CD4-positive, alpha-beta T cell treated with Interleukin-6 at 100 ng/mL for 8 hours (primary cell): Measurements from ENCODE around the gene P4HTM.
A peak's percentile ranks its signal among the peaks of the same experiment; 100 is the strongest.
"Not testable (repeated sequence)": the region's sequence is repeated elsewhere in the genome, so short reads cannot be mapped to it uniquely, and the experiment has no call there.

Experiments used
- DNase-seq: peaks from one replicate; pipeline ENCODE4 v3.0.0-alpha.2; 2020; ENCODE audit warnings: mixed read lengths, low spot score

P4HTM gene

DNA sequence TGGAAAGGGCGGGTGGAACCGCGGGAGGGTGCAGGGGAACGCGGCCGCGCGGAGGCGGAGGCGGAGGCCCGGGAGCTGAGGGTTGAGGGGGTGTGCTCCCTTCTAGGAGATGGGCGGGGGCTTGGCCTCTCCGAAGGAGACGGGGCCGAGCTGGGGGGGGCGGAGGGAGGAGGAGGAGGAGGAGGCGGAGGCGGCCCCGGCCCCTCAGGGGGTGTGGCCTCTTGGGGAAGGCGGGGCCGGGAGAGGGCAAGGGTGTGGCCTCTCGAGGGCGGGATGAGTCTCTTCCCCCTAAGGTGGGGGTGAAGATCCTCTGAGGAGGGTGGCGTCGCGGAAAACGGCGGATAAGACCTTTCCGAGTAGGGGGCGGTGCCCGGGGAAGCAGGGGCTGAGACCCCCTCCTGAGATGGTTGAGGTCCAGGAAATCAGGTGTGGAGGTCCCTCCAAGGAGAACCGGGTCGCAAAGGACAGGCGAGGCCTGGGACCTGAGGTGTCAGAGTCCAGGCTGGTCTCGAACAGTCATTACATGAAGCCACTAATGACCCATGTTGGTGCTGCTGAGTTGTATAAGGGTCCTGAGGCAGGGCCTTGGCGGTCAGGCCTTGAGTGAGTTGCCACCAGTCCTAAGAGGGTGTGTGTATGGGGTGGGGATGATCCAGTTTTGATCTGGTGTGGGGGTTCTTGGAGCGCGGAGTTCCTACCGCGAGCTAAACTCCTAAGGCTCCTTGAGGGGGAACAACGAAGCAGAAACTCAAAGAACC lies 17.9 kb downstream of the P4HTM start:
- peak; percentile 88 for DNase-seq

DNA sequence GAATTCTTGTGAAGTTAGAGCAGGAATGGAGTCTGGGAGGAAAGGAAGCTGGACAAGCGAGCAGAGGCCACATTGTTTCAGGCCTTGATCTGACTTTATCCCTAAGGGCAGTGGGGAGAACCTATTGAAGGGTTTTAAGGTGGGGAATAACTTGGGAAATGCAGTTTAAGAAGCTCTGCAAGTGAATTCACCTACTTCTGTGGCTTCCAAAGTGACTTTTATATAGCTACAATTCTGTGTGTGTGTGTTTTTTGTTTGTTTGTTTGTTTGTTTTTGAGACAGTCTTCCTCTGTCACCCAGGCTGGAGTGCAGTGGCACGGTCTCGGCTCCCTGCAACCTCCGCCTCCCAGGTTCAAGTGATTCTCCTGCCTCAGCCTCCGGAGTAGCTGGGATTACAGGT lies 18.6 kb downstream of the P4HTM start:
- not testable (repeated sequence) for DNase-seq

DNA sequence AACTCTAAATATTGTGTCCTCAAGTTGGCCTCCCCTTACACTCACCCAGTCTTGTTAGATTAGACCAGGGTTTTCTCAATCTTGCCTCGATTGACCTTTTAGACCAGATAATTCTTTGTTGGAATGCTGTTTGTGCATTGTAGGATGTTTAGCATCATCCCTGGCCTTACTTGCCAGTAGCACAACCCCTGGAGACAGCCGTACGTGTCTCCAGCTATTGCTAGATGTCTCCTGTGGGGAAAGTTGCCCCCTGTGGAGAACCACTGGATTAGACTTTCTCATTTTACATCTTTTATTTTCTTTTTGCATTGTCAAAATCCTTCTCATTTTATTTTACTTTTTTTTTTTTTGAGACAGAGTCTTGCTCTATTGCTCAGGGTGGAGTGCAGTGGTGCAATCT lies 19.4 kb downstream of the P4HTM start:
- no peak for DNase-seq

DNA sequence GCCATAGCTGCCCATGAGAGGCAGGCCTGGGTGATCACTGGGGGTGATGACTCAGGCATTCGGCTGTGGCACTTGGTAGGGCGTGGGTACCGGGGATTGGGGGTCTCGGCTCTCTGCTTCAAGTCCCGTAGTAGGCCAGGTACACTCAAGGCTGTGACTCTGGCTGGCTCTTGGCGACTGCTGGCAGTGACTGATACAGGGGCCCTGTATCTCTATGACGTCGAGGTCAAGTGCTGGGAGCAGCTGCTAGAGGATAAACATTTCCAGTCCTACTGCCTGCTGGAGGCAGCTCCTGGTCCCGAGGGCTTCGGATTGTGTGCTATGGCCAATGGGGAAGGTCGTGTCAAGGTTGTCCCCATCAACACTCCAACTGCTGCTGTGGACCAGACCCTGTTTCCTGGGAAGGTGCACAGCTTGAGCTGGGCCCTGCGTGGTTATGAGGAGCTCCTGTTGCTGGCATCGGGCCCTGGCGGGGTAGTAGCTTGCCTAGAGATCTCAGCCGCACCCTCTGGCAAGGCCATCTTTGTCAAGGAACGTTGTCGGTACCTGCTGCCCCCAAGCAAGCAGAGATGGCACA lies 22.5 kb downstream of the P4HTM start:
- no peak for DNase-seq

DNA sequence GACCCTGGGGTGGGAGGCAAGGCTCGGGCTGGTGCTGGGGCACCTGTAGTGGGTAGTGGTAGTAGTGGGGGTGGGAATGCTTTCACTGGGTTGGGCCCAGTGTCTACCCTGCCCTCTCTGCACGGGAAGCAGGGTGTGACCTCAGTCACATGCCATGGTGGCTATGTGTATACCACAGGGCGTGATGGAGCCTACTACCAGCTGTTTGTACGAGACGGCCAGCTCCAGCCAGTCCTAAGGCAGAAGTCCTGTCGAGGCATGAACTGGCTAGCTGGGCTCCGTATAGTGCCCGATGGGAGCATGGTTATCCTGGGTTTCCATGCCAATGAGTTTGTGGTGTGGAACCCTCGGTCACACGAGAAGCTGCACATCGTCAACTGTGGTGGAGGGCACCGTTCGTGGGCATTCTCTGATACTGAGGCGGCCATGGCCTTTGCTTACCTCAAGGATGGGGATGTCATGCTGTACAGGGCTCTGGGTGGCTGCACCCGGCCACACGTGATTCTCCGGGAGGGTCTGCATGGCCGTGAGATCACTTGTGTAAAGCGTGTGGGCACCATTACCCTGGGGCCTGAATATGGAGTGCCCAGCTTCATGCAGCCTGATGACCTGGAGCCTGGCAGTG lies 23.2 kb downstream of the P4HTM start:
- DNase-seq, result no peak

DNA sequence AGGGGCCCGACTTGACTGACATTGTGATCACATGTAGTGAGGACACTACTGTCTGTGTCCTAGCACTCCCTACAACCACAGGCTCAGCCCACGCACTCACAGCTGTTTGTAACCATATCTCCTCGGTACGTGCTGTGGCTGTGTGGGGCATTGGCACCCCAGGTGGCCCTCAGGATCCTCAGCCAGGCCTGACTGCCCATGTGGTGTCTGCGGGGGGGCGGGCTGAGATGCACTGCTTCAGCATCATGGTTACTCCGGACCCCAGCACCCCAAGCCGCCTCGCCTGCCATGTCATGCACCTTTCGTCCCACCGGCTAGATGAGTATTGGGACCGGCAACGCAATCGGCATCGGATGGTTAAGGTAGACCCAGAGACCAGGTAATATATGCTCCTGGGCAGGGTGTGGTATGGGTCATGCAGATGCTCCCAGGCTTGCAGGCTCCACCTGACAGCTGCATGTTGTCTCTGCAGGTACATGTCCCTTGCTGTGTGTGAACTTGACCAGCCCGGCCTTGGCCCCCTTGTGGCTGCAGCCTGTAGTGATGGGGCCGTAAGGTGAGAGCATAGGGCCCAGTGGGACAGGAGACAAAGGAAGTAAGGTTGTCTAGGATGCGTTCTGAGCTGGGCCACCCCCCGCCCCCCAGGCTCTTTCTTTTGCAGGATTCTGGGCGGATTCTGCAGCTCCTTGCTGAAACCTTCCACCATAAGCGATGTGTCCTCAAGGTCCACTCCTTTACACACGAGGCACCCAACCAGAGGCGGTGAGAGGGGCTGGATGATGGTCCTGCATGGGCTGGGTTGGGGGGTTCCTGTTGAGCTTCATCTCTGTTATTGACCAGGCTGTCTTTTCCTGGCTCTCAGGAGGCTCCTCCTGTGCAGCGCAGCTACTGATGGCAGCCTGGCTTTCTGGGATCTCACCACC lies 24.0 kb downstream of the P4HTM start:
- DNase-seq, result peak; percentile 36

DNA sequence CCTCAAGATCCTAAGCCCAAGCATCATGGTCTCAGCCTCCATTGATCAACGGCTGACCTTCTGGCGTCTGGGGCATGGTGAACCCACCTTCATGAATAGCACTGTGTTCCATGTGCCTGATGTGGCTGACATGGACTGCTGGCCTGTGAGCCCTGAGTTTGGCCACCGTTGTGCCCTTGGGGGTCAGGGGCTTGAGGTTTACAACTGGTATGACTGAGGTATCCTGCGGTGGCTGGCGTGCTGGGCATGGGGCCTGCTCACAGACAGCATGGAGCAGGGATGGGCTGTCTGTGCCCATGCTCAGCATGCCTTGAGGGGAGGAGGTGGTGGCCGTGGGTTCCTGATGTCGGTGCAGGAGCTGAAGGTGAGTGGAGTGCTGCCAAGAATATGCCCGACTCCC lies 25.0 kb downstream of the P4HTM start:
- DNase-seq, result no peak

DNA sequence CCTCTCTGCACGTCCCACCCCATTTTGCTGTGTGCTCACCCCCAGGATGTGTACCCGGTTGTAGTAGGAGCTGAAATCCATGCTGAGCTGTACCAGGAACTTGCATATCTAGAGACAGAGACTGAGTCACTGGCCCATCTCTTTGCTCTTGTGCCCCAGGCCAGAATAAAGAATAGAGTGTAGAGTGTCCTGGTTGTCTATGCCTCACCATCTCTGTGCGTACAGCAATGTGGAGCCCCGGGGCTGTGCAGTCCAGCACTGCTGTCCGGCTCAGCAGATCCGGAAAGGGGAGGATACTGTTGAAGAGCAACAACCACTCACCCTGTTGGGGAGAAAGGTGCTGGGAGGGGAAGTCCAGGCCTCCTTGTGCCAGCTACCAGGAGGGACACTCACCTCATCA lies 25.7 kb downstream of the P4HTM start:
- DNase-seq, result no peak

DNA sequence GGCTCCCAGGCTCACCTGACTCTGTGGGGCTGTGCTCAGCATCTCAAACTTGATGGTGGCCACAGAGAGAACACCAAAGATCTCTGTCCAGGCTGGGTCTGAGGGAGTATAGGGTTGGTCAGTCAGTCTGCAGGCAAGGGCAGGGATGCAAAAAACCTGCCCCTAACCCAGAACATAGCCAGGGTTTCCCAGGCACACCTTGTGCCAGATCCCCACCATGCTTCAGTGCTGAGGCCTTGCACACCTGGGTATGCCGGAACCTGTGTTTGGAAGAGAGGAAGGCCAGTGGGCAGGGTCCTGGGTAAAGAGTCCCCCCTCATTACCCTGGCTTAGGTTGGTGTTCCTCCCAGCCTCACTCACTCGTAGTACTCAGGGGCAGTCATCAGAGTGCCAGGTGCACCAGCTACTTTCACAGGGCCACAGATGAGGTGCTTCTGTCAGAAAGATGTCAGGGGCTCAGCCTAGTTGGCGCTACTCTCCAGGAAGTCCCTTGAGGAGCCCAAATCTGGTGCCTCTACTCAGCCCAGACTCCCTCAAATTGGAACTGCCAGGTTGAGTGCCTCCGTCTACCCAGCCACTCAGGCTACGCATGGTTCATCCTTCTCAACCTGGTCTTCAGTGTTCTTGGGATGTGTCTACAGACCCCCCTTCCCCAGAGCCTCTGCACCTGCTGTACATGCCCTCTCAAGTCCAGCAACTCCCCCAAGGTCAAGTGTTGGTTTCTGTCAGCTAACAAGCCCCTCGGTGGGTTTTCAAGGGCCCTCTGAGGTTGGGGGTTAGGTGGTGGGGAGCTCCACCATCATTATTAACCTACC lies 26.6 kb downstream of the P4HTM start:
- DNase-seq, result no peak

DNA sequence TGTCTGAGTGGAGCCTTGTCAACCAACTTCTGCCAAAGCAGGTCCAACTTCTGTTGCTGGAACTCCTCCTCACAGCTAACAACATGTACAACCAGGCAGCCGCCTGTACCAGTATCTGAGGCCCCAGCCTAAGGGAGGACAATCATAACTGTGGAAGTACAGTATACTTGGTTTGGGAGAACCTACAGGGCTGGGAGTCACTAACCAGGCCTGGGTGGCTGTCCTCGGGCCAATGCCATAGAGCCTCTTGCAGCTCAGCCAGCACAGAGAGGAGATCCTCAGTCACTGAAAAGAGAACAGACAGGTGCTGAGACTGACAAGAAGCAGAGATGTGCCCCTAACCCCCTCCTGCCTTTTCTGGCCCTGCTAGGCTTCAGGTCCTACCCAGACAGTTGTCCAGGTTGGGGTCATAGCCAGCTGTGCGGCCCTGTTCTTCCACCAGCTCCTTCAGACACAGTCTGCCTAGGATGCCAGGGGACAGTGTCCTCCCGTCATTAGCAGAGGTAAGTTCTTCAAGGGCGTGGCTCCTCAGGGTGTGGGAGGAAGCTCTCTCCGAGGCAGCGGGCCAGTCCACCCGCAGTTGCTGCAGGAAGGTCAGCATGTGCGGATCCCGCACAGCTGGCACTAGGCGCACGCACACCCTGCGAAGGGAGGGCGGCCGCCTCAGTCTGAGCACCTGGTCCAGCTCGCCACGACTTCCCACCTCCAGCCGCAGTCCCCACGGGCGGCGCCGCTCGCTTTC lies 27.4 kb downstream of the P4HTM start:
- no peak for DNase-seq

DNA sequence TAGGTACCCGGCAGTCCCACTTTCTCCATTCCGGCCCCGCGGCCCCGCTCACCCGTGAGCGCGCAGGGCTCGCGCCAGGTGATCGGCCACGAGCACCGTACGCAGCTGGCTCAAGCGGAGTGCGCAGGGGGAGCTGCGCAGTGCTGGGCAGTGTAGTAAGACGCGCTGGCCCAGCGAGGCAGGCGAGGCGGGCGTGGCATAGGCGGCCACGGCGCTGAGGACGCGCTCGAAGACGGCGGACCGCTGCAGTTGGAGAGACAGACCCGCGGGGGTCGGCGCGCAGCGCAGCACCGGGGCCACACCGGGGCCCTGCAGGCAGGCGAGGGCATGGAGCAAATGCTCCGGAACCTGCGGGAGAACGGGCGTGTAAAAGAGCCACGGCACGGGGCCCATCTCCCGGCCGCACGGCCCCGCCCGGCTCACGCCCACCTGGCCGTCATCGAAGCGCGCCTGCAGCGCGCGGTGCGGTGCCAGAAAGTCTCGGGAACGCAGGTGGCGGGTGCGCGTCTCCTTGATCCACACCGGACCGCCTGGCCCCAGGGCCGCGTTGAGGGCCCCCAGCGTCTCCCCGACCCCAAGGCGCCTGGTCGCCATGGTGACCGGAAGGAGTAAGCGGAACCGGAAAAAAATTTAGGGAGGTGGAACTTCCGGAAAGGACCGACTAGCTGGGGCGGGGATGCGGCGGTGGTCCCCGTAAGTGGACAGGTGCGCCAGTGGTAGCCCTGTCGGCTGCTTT lies 28.1 kb downstream of the P4HTM start, which contains the start of gene DALRD3:
DALRD3 (minus strand) TSS at position 610 of the 736 bp plus-strand sequence; CDS start at position 594, 16 bp downstream.
- DNase-seq, result peak; percentile 53

DNA sequence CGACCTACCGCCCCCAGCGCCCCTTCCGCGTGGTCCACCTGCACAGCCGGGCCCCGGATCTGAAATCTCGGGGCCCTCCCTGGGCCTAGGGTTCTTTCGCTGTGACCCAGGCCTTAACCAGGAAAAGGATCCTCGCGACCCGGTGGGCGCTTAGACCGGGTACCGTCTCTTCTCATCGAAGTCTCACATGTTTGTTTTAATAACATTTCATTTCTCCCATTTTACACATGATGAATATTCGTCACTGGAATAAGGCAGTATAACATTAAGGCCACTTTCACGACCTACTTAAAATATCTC lies 28.6 kb downstream of the P4HTM start:
- no peak for DNase-seq

DNA sequence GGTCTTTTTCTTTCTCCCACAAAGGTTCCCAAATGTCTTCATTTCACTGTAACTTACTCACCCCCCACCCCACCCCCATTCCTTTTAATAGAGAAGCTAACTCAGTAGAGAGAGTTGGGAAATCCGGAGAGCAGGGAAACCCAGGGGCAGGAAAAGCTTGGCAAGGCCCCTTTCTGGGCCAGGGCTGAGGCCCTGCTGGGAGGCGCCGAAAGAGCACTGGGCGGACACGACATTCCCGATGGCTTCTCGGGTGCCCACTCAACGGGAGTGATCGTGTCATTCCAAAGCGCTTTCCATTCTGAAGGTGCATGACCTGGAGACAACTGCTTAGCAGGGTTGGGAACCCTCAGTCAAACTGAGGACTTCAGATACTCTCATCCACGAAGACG lies 29.9 kb downstream of the P4HTM start:
- DNase-seq, result no peak

DNA sequence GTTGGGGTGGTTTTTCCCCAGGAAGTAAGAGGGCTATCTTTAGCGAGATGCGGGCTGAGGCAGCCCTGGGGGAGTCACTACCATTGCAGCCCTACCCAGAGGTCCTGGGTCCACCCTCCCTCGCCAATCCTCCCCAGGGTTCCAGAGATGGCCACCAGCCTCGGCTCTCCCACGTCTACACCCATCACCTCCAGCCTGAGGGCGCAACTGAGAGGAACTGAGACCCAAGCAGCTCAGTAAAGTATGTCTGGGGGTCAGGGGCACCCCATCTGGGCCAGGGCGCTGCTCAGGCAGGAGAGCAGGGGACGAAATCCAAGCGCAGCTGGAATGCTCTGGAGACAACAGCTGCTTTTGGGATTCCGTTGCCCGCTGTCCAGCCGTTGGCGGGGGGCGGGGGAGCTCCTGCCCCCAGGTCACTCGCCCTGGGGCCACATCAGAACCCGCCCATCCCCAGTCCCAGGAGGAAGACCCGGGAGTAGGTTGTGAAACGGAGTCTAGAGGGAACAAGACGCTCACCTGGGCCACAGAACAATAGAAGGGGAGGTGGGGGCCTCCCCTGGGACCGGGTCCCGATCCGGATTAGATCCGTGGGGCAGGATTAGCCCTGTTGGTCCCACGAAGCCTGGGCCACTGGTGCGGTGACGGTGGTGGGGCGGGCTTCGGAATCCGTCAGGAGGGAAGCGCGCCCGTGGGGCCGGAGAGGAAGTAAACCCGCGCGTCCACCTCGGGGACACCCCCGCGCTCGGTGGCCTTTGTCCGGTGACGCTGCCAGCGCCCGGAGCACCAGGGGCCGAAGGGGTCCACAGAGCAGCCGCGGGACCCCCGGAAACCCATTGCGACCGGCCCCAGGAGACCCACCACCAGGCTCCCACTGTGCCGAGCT lies 30.5 kb downstream of the P4HTM start:
- no peak for DNase-seq

DNA sequence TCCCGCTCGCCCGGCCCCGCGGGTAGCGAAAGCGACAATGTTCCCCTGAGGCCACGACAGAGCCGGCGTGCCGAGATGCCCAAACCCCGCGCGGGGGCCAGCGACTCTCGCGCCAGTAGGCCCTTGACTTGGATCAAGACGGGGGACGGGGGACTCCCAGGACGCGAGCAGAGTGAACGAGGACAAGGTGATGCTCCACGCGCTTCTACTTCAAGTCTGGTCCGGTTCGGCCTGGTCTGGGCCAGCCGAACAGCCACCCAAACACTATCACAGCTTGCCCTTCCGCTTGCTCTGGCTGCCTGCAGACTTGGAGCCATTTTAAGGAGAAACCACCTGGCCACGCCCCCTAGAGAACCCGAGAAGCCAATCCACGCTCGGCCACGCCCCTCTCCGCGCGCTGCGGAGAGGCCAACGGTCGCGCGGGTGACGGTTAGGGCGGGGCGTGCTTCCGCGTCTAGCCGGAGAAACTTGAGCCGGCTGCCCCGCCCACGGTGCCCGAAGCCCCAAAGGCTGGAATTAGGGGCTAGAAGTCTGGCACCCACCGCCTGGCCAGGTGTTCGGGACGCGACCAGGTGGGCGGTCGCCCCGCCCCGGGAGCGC lies 31.3 kb downstream of the P4HTM start:
- DNase-seq, result peak; percentile 98

DNA sequence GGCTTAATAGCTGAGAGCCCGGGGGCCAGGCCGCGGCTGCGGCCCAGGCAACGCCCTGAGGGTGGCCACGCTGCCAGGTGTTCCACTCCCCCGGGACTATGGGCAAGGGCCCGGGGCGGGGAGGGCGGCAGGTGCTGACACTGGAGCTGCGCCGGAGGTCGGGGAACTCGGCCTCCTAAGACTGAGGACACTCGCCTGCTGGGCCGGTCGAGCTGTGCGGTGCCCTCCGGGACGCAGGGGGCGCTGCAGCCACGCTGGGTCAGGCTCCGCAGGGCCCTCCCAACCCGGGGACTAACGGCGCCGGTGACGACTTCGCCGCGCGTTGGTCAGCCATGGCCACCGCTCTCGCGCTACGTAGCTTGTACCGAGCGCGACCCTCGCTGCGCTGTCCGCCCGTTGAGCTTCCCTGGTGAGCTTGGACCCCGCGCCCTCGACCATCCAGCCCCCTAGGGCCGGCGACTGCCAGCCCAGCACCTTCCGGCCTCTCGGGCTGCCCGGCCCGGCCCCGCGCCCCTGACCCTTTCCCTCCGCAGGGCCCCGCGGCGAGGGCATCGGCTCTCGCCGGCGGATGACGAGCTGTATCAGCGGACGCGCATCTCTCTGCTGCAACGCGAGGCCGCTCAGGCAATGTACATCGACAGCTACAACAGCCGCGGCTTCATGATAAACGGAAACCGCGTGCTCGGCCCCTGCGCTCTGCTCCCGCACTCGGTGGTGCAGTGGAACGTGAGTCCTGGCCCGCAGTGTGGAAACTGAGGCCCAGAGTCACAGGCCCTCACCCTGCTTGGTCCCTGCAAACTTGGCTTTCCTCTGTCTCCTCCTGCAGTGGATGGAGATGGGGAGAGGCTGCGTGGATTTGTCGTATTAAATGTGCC lies 32.0 kb downstream of the P4HTM start, which contains the start of gene NDUFAF3:
NDUFAF3 (plus strand) TSS at position 309 of the 875 bp plus-strand sequence; CDS start at position 333, 24 bp downstream.
- peak; percentile 89 for DNase-seq

DNA sequence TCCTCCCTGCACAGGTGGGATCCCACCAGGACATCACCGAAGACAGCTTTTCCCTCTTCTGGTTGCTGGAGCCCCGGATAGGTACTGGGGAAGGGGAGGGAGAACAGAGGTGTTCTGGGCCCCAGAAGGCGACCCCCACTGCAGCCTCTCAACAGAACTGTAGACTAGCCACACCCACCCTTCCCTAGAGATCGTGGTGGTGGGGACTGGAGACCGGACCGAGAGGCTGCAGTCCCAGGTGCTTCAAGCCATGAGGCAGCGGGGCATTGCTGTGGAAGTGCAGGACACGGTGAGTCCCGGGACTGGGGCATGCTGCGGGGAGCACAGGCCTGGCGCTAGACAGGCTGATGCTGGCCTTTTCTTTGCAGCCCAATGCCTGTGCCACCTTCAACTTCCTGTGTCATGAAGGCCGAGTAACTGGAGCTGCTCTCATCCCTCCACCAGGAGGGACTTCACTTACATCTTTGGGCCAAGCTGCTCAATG lies 32.7 kb downstream of the P4HTM start:
- DNase-seq, result no peak
